Ishikawa (cell line): ENCODE results near the gene SHLD3.

Experiments
- CEBPB ChIP-seq: IDR thresholded peaks from 2 replicates; pipeline ENCODE4 v1.6.1; 2012
- CREB1 ChIP-seq: IDR thresholded peaks from 2 replicates; pipeline ENCODE4 v1.6.1; 2012; ENCODE audit warnings: low read depth
- EGR1 ChIP-seq: IDR thresholded peaks from 2 replicates; pipeline ENCODE4 v1.6.1; 2012
- EP300 ChIP-seq: IDR thresholded peaks from 2 replicates; pipeline ENCODE4 v1.6.1; 2012; ENCODE audit warnings: borderline replicate concordance
- FOXM1 ChIP-seq: IDR thresholded peaks from 2 replicates; pipeline ENCODE4 v1.6.1; 2012; ENCODE audit warnings: low read depth, borderline replicate concordance
- MAX ChIP-seq: IDR thresholded peaks from 2 replicates; pipeline ENCODE4 v1.6.1; 2012
- NFIC ChIP-seq: IDR thresholded peaks from 2 replicates; pipeline ENCODE4 v1.6.1; 2012
- RAD21 ChIP-seq: IDR thresholded peaks from 2 replicates; pipeline ENCODE4 v1.6.1; 2012; ENCODE audit warnings: low read depth
- REST ChIP-seq: IDR thresholded peaks from 2 replicates; pipeline ENCODE4 v1.6.1; 2012; ENCODE audit warnings: low read depth, mild to moderate bottlenecking
- TAF1 ChIP-seq: IDR thresholded peaks from 2 replicates; pipeline ENCODE4 v1.6.1; 2012; ENCODE audit warnings: low read depth, mild to moderate bottlenecking
- TCF12 ChIP-seq: IDR thresholded peaks from 2 replicates; pipeline ENCODE4 v1.6.1; 2012; ENCODE audit warnings: low read depth
- TEAD4 ChIP-seq: IDR thresholded peaks from 2 replicates; pipeline ENCODE4 v1.6.1; 2012
- USF1 ChIP-seq: IDR thresholded peaks from 2 replicates; pipeline ENCODE4 v1.6.1; 2012
- YY1 ChIP-seq: IDR thresholded peaks from 2 replicates; pipeline ENCODE4 v1.6.1; 2012; ENCODE audit warnings: low read depth
- ZBTB7A ChIP-seq: IDR thresholded peaks from 2 replicates; pipeline ENCODE4 v1.6.1; 2012; ENCODE audit warnings: low read depth

The SHLD3 gene

GRCh38 chr5:65625743-65626142 lies 916 bp downstream of the SHLD3 start:
- TF ChIP-seq CEBPB (no peak), TCF12 (no peak), TAF1 (no peak)

- TF ChIP-seq TCF12 (no peak), RAD21 (no peak), EGR1 (no peak), TEAD4 (no peak), CREB1 (no peak), EP300 (no peak), REST (no peak), FOXM1 (no peak), ZBTB7A (no peak), USF1 (no peak)
Measured at GRCh38 chr5:65630981-65631380, 6.2 kb downstream of the SHLD3 start.

- TF ChIP-seq EP300 (no peak), TAF1 (no peak), ZBTB7A (no peak)
Measured at GRCh38 chr5:65640240-65640639, 15.4 kb downstream of the SHLD3 start.

- TF ChIP-seq FOXM1 (no peak), RAD21 (no peak), TEAD4 (no peak), CEBPB (no peak), TAF1 (no peak)
Measured at GRCh38 chr5:65646938-65647337, 22.1 kb downstream of the SHLD3 start.

- TF ChIP-seq TCF12 (no peak), CEBPB (no peak)
Measured at GRCh38 chr5:65647941-65648340, 23.1 kb downstream of the SHLD3 start.

GRCh38 chr5:65651144-65651543 lies 26.3 kb downstream of the SHLD3 start:
- no peak for TF ChIP-seq REST
- no peak for TF ChIP-seq CREB1
- TF ChIP-seq TAF1: no peak
- no peak for TF ChIP-seq FOXM1
- TF ChIP-seq YY1: no peak
- no peak for TF ChIP-seq TCF12
- TF ChIP-seq NFIC: no peak
- TF ChIP-seq ZBTB7A: no peak
- no peak for TF ChIP-seq CEBPB
- no peak for TF ChIP-seq EP300
- no peak for TF ChIP-seq RAD21
- no peak for TF ChIP-seq TEAD4
- TF ChIP-seq USF1: no peak
- no peak for TF ChIP-seq EGR1
- no peak for TF ChIP-seq MAX

- TF ChIP-seq EGR1 (no peak), USF1 (no peak), EP300 (no peak), TEAD4 (no peak), TCF12 (no peak), ZBTB7A (no peak), YY1 (no peak), REST (no peak), MAX (no peak), TAF1 (no peak), CEBPB (no peak), FOXM1 (no peak), RAD21 (no peak), NFIC (no peak), CREB1 (no peak)
Measured at GRCh38 chr5:65654713-65655112, 29.9 kb downstream of the SHLD3 start.
